RKO (cell line): ENCODE measurements around the gene NOXRED1.

Experiments used
- DNase-seq: peaks from one replicate; pipeline ENCODE4 v3.0.0-alpha.2; 2016; ENCODE audit warnings: low spot score

The NOXRED1 gene

DNA sequence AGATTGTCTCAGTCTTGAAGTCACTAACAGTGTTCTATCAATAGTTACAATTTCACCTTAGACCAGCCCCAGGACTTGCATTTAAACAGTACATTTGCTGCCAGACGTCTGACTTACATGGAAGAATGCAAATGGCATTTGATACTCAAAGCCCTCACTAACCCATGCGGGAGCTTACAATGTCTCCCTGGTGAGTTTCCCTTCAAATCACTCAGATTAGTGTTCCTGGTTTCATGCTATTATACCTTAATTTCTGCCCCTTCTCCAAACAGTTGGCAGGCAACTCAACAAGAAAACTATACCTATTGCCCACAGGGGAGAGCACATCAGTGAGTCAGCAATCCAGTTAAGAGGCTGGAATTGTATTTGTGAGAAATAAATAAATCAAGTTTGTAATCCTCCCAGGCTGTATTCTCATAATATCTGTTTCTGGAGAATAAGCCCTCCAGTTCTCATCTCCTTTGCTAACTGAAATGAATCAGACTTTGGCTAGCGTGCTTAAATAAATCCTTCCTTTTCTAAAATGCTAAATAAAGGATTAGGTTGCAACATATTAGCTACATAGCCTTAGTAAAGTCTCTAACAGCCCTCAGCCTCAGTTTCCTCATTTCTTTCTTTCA is 78.8 kb downstream of the NOXRED1 start:
- DNase-seq: no peak
